K562 treated with DMSO at 1 percent for 12 hours (cell line): ENCODE measurements around the gene PUDP. TPM values are rescaled to one million over a fixed set of nuclear protein-coding genes. Genes with fewer than 3 reads are reported as not detected.

Experiments
- total RNA-seq: library from RNA; unstranded; fragments of 300-600 nt; gene quantifications from 2 replicates; pipeline ENCODE4 v1.2.3, GENCODE V29; 2022; ENCODE audit not compliant: insufficient read depth

Gene PUDP
- 18.1 and 36.5 TPM in 2 replicates for total RNA-seq

GRCh38 chrX:7147978-7148854, at the start of gene PUDP:
Gene PUDP, minus strand, starts transcription at chrX:7148153. Its CDS starts 40 bp downstream, at chrX:7148113.

GRCh38 chrX:7147413-7147977, 458 bp downstream of the PUDP start, which contains the start of gene STS:
Gene STS, plus strand, starts transcription at chrX:7147712. Its CDS starts 105,488 bp downstream, at chrX:7253200.

Other genes with a start within 250 kb of the PUDP start
- gene STS, start 441 bp downstream of the PUDP start, total RNA-seq = 0.34 and 1.6 TPM in 2 replicates